ENCODE measurements around the gene PRKAG1.

DNA sequence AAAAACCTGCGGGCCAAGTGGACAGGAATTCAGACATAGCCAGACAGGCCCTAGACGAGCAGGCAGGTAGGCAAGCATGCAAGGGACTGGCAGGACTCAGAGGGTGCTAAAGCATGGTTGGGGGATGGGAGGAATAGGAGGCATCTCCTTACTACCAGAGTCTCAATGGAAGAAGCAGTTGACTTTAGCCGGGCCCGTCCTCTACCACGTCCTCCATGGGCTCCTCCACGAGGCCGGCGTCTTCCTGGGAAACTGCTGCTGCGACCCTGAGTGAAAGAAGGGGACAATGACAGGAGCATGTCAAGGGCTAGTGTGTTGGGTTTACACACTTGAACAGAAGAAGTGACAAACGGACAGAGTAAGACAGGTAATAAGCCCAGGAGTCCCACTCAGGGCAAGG lies 30.4 kb upstream of the PRKAG1 start:
- TF ChIP-seq, protein P1, sequence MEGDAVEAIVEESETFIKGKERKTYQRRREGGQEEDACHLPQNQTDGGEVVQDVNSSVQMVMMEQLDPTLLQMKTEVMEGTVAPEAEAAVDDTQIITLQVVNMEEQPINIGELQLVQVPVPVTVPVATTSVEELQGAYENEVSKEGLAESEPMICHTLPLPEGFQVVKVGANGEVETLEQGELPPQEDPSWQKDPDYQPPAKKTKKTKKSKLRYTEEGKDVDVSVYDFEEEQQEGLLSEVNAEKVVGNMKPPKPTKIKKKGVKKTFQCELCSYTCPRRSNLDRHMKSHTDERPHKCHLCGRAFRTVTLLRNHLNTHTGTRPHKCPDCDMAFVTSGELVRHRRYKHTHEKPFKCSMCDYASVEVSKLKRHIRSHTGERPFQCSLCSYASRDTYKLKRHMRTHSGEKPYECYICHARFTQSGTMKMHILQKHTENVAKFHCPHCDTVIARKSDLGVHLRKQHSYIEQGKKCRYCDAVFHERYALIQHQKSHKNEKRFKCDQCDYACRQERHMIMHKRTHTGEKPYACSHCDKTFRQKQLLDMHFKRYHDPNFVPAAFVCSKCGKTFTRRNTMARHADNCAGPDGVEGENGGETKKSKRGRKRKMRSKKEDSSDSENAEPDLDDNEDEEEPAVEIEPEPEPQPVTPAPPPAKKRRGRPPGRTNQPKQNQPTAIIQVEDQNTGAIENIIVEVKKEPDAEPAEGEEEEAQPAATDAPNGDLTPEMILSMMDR (conservative IDR thresholded peaks at IDR 0.05; ENCODE audit: low read depth, low read length): no peak
- TF ChIP-seq EZH2 (IDR thresholded peaks at IDR 0.05; ENCODE audit: low read length, unreplicated experiment): no peak
- no peak for TF ChIP-seq EZH2phosphoT487 (IDR thresholded peaks at IDR 0.05; ENCODE audit: borderline replicate concordance, low read length)
